Measurements from ENCODE around the gene PGC. TPM values are rescaled to one million over a fixed set of nuclear protein-coding genes. Genes with fewer than 3 reads are reported as not detected.

Gene PGC
- total and polyA plus RNA-seq, 2 of the 8 experiments (the other 6 are each of a cell fraction or from before 2014, with no cell fraction given) = 0.09 TPM; not detected in 1

- Histone ChIP-seq H3K14ac (ENCODE audit: insufficient read length) (no peak overlapping the region), H2BK15ac (ENCODE audit: low read length) (no peak overlapping the region), H3K27ac (ENCODE audit: low read depth, low read length) (no peak overlapping the region), H4K91ac (replicated peaks; ENCODE audit: insufficient read length, low read length) (no peak overlapping the region), H4K8ac (ENCODE audit: extremely low read depth, insufficient read depth, low read length) (no peak overlapping the region), H3K4me2 (ENCODE audit: insufficient read depth in 1 of 2, low read depth in 2 of 2, low read length in 2 of 2) (no peak overlapping the region), H4K5ac (ENCODE audit: insufficient read length, low read depth, low read length) (no peak overlapping the region), H3K9ac (replicated peaks in 1 of 4; ENCODE audit: extremely low read depth in 1 of 4, low read depth in 3 of 4, low read length in 3 of 4) (no peak overlapping the region), H4K20me1 (replicated peaks in 1 of 2; ENCODE audit: control insufficient read depth in 1 of 2, insufficient read depth in 2 of 2, low read length in 2 of 2) (peaks cover 0 to 1% of the 10 kb centered on the region in 2 experiments), H3K4me3 (ENCODE audit: extremely low read depth in 1 of 4, insufficient read depth in 2 of 4, low read depth in 3 of 4, low read length in 4 of 4) (no peak overlapping the region), H2AFZ (ENCODE audit: low read length) (no peak overlapping the region), H3K4me1 (replicated peaks in 1 of 4; ENCODE audit: control insufficient read depth in 3 of 4, insufficient read depth in 4 of 4, low read length in 3 of 4) (peaks cover 6 to 18% (median 15%) of the 10 kb centered on the region in 4 experiments), H3K36me3 (ENCODE audit: control insufficient read depth in 2 of 4, insufficient read depth in 4 of 4, low read length in 3 of 4) (no peaks in the 10 kb centered on the region), H2AK5ac (ENCODE audit: low read depth, low read length) (no peak overlapping the region), H3K23ac (ENCODE audit: insufficient read length) (no peak overlapping the region), H2BK12ac (ENCODE audit: low read depth, low read length) (0 out of 2 replicates have a peak overlapping the region, but pooled peaks have one; percentile 39), H3K9me3 (ENCODE audit: insufficient read depth in 2 of 2, low read depth in 1 of 2, low read length in 1 of 2) (no peaks in the 10 kb centered on the region), H2BK20ac (ENCODE audit: low read length) (no peak overlapping the region), H3K27me3 (replicated peaks in 1 of 4; ENCODE audit: control insufficient read depth in 3 of 4, extremely low read depth in 1 of 4, insufficient read depth in 3 of 4, low read length in 3 of 4) (no peaks in the 10 kb centered on the region), H3K56ac (replicated peaks; ENCODE audit: insufficient read length, low read depth, low read length) (no peak overlapping the region), H3K4ac (replicated peaks; ENCODE audit: insufficient read length, low read depth, low read length) (no peak overlapping the region), H3K79me1 (ENCODE audit: low read depth, low read length) (no peaks in the 10 kb centered on the region), H2BK5ac (ENCODE audit: low read depth, low read length) (no peak overlapping the region), H3K23me2 (ENCODE audit: low read depth, low read length) (no peaks in the 10 kb centered on the region; the same call in 1 of the 2 replicates), H3K18ac (ENCODE audit: extremely low read depth, low read length) (no peak overlapping the region), H2BK120ac (replicated peaks; ENCODE audit: low read depth, low read length) (no peak overlapping the region), H3K79me2 (ENCODE audit: control insufficient read depth in 1 of 2, insufficient read depth in 2 of 2, low read length in 2 of 2) (no peaks in the 10 kb centered on the region)
- TF ChIP-seq CTCF (IDR thresholded peaks at IDR 0.05; ENCODE audit: control extremely low read depth in 1 of 3, insufficient read depth in 1 of 3, low read depth in 1 of 3, low read length in 3 of 3) (0 out of 4 replicates have a peak, but pooled peaks of 1 of the 3 experiments have one; percentile 20), POU5F1 (IDR thresholded peaks at IDR 0.05; ENCODE audit: low read depth, low read length) (no peak), KDM5A (IDR thresholded peaks at IDR 0.05; ENCODE audit: low read length) (no peak), HDAC6 (IDR thresholded peaks at IDR 0.05; ENCODE audit: low read depth, low read length) (no peak), GABPA (IDR thresholded peaks at IDR 0.05; ENCODE audit: borderline replicate concordance, insufficient read depth, low read length) (no peak), SP2 (IDR thresholded peaks at IDR 0.05; ENCODE audit: low read length) (no peak), RAD21 (IDR thresholded peaks at IDR 0.05 in 1 of 2, conservative IDR thresholded peaks at IDR 0.05 in 1 of 2; ENCODE audit: low read depth in 2 of 2, low read length in 2 of 2) (no peak)
- DNase-seq (ENCODE audit: low read depth in 1 of 2, low spot score in 2 of 2) (no peak), FAIRE-seq (no peak)
- 87% methylated on average over 13 of the region's 13 CpGs; no CpG with 5 or more reads in 1 of the 2 experiments for WGBS, 2 experiments (ENCODE audit: extremely low coverage in 1 of 2, insufficient coverage in 1 of 2, insufficient read length in 1 of 2, insufficient replicate concordance in 2 of 2, low coverage in 1 of 2, low lambda C conversion rate in 2 of 2, missing lambda C conversion rate in 1 of 2)
- CTCF ChIA-PET (ENCODE audit: partially characterized antibody) = interaction anchor here (3.9 to 10.4 kb wide), 2 partner anchors 19 to 51 kb away, joined by 13 to 99 read pairs; no protein-coding TSS in a partner anchor
- POLR2A ChIA-PET (ENCODE audit: partially characterized antibody) = interaction anchor here (0.6 kb wide), 1 partner anchor 214 kb away, joined by 3 read pairs; no protein-coding TSS in a partner anchor
These were observed 22.4 kb downstream of the PGC start for GRCh38 chr6:41724586-41725501.

Data from H1 (cell line).